WTC11 (cell line): ENCODE measurements around the gene WNT7A. TPM values are rescaled to one million over a fixed set of nuclear protein-coding genes. Genes with fewer than 3 reads are reported as not detected.

Experiments
- ATAC-seq: fragments of 200-7000 bp; cut with Tn5 transposase; 2 replicates; pipeline ENCODE4 v1.10.0; 2021; ENCODE audit warnings: mild to moderate bottlenecking, moderate library complexity
- CTCF ChIA-PET: fragments of 300-600 bp; sonication (Branson Sonifier 250); formaldehyde crosslinking; loops from one replicate; lab custom pipeline; 2021; ENCODE audit warnings: antibody characterized with exemption; lab: Charles Lee
- POLR2A ChIA-PET: fragments of 350-600 bp; sonication (Branson Sonifier 250); formaldehyde crosslinking; loops from one replicate; lab custom pipeline; 2021; ENCODE audit warnings: antibody characterized with exemption; lab: Charles Lee
- DNase-seq: peaks from one replicate; pipeline ENCODE4 v3.0.0; 2021; ENCODE audit warnings: low spot score
- H3K27ac Mint-ChIP-seq: 2 replicates; pipeline ENCODE4 v1.8.0; 2021; ENCODE audit warnings: mixed read lengths
- H3K27me3 Mint-ChIP-seq: 2 replicates; pipeline ENCODE4 v1.8.0; 2021; ENCODE audit warnings: low read depth, mild to moderate bottlenecking, moderate library complexity, mixed read lengths
- H3K36me3 Mint-ChIP-seq: 2 replicates; pipeline ENCODE4 v1.8.0; 2021; ENCODE audit warnings: mixed read lengths
- H3K4me1 Mint-ChIP-seq: 2 replicates; pipeline ENCODE4 v1.8.0; 2022; ENCODE audit warnings: mixed read lengths
- H3K4me3 Mint-ChIP-seq: 2 replicates; pipeline ENCODE4 v1.8.0; 2021; ENCODE audit warnings: mild to moderate bottlenecking, moderate library complexity, mixed read lengths
- H3K9me3 Mint-ChIP-seq: 2 replicates; pipeline ENCODE4 v1.8.0; 2021; ENCODE audit warnings: mixed read lengths
- ATF1 ChIP-seq: sonication (generic); formaldehyde crosslinking; IDR thresholded peaks from 2 replicates; pipeline ENCODE4 v1.8.1; 2023; ENCODE audit warnings: mild to moderate bottlenecking, moderate library complexity, missing genetic modification reagents
- FOXJ3 ChIP-seq: sonication (generic); formaldehyde crosslinking; IDR thresholded peaks from 2 replicates; pipeline ENCODE4 v1.9.0; 2021; ENCODE audit warnings: missing genetic modification reagents, mild to moderate bottlenecking, borderline replicate concordance
- FOXK1 ChIP-seq: sonication (generic); formaldehyde crosslinking; IDR thresholded peaks from 2 replicates; pipeline ENCODE4 v1.8.0; 2022; ENCODE audit warnings: mild to moderate bottlenecking, moderate library complexity, missing genetic modification reagents
- FOXP1 ChIP-seq: sonication (generic); formaldehyde crosslinking; IDR thresholded peaks from 2 replicates; pipeline ENCODE4 v1.8.0; 2022; ENCODE audit warnings: missing genetic modification reagents, mild to moderate bottlenecking, moderate library complexity, borderline replicate concordance
- GRHL2 ChIP-seq: fragments of 250-450 bp; sonication (Bioruptor Pico); IDR thresholded peaks from 2 replicates; pipeline ENCODE4 v1.8.0; 2022; ENCODE audit warnings: mild to moderate bottlenecking, moderate library complexity; ENCODE audit not compliant: insufficient replicate concordance, severe bottlenecking
- GTF2I ChIP-seq: fragments of 250-450 bp; sonication (Bioruptor Pico); conservative IDR thresholded peaks from 2 replicates; pipeline ENCODE4 v1.4.0; 2021; ENCODE audit warnings: mild to moderate bottlenecking
- IRF1 ChIP-seq: sonication (generic); formaldehyde crosslinking; IDR thresholded peaks from 2 replicates; pipeline ENCODE4 v1.8.0; 2023; ENCODE audit warnings: missing genetic modification reagents
- MXD4 ChIP-seq: fragments of 250-450 bp; sonication (Bioruptor Pico); IDR thresholded peaks from 2 replicates; pipeline ENCODE4 v1.8.0; 2021; ENCODE audit warnings: mild to moderate bottlenecking, moderate library complexity, borderline replicate concordance
- OVOL2 ChIP-seq: fragments of 250-450 bp; sonication (Bioruptor Pico); IDR thresholded peaks from 2 replicates; pipeline ENCODE4 v1.9.0; 2021; ENCODE audit warnings: mild to moderate bottlenecking, borderline replicate concordance
- PRRX2 ChIP-seq: fragments of 250-450 bp; sonication (Bioruptor Pico); IDR thresholded peaks from 2 replicates; pipeline ENCODE4 v1.8.0; 2021; ENCODE audit warnings: mild to moderate bottlenecking
- SOX15 ChIP-seq: fragments of 250-450 bp; sonication (Bioruptor Pico); IDR thresholded peaks from 2 replicates; pipeline ENCODE4 v1.9.0; 2021; ENCODE audit warnings: mild to moderate bottlenecking
- STAT6 ChIP-seq: sonication (generic); formaldehyde crosslinking; conservative IDR thresholded peaks from 2 replicates; pipeline ENCODE4 v1.8.1; 2023; ENCODE audit warnings: mild to moderate bottlenecking, low read depth, missing genetic modification reagents, moderate library complexity
- TP53 ChIP-seq: sonication (generic); formaldehyde crosslinking; IDR thresholded peaks from 2 replicates; pipeline ENCODE4 v1.8.1; 2023; ENCODE audit warnings: mild to moderate bottlenecking, missing genetic modification reagents
- USF2 ChIP-seq: sonication (generic); formaldehyde crosslinking; IDR thresholded peaks from 2 replicates; pipeline ENCODE4 v1.8.1; 2023; ENCODE audit warnings: mild to moderate bottlenecking, missing genetic modification reagents, moderate library complexity
- ZNF219 ChIP-seq: sonication (generic); formaldehyde crosslinking; IDR thresholded peaks from 2 replicates; pipeline ENCODE4 v1.8.0; 2023; ENCODE audit warnings: missing genetic modification reagents, mild to moderate bottlenecking, borderline replicate concordance
- ZNF263 ChIP-seq: sonication (generic); formaldehyde crosslinking; IDR thresholded peaks from 2 replicates; pipeline ENCODE4 v1.8.1; 2022; ENCODE audit warnings: low read depth, mild to moderate bottlenecking, moderate library complexity, missing genetic modification reagents
- ZNF281 ChIP-seq: sonication (generic); formaldehyde crosslinking; IDR thresholded peaks from 2 replicates; pipeline ENCODE4 v1.8.0; 2023; ENCODE audit warnings: mild to moderate bottlenecking, missing genetic modification reagents
- ZNF317 ChIP-seq: sonication (generic); formaldehyde crosslinking; IDR thresholded peaks from 2 replicates; pipeline ENCODE4 v1.8.1; 2023; ENCODE audit warnings: low read depth, mild to moderate bottlenecking, moderate library complexity, missing genetic modification reagents, borderline replicate concordance
- ZNF416 ChIP-seq: fragments of 250-450 bp; sonication (Bioruptor Pico); IDR thresholded peaks from 2 replicates; pipeline ENCODE4 v1.9.0; 2021; ENCODE audit warnings: mild to moderate bottlenecking, inconsistent platforms
- ZNF512 ChIP-seq: sonication (generic); formaldehyde crosslinking; IDR thresholded peaks from 2 replicates; pipeline ENCODE4 v1.8.1; 2022; ENCODE audit warnings: missing genetic modification reagents, borderline replicate concordance
- ZNF532 ChIP-seq: fragments of 250-450 bp; sonication (Bioruptor Pico); IDR thresholded peaks from 2 replicates; pipeline ENCODE4 v1.9.0; 2021; ENCODE audit warnings: mild to moderate bottlenecking, borderline replicate concordance
- ZNF671 ChIP-seq: fragments of 250-450 bp; sonication (Bioruptor Pico); IDR thresholded peaks from 2 replicates; pipeline ENCODE4 v1.8.0; 2021; ENCODE audit warnings: mild to moderate bottlenecking
- total RNA-seq: library from RNA; stranded (reverse); gene quantifications from 3 replicates; pipeline ENCODE4 v1.2.3, GENCODE V29; 2021

Gene WNT7A
- total RNA-seq, 1 experiment from 2014 or later: 0.04 TPM

GRCh38 chr3:13877911-13878280 is 2.0 kb downstream of the WNT7A start (continued):
- TF ChIP-seq USF2 (CRISPR knock-in tag) (no peak), SOX15 (CRISPR knock-in tag) (no peak), GRHL2 (no peak), ZNF317 (no peak)

- H3K36me3 Mint-ChIP-seq: no peaks in the 10 kb centered on the region
- no peak for DNase-seq
- TF ChIP-seq ATF1 (no peak), STAT6 (CRISPR knock-in tag) (no peak), GTF2I (CRISPR knock-in tag) (no peak), ZNF671 (CRISPR knock-in tag) (no peak), OVOL2 (CRISPR knock-in tag) (no peak), ZNF263 (no peak), ZNF512 (CRISPR knock-in tag) (no peak), PRRX2 (no peak), ZNF219 (CRISPR knock-in tag) (no peak), ZNF416 (no peak), FOXP1 (CRISPR knock-in tag) (no peak), TP53 (no peak)
- TF ChIP-seq, all 79 proteins: peak for 0
- ChIA-PET CTCF (interaction anchor here (1.0 to 4.2 kb wide), 2 partner anchors 9 to 218 kb away, joined by 3 to 28 read pairs; no protein-coding TSS in a partner anchor), POLR2A (no interaction called here)
- Mint-ChIP-seq H3K9me3 (peaks cover 3% of the 10 kb centered on the region), H3K27me3 (peaks cover 87% of the 10 kb centered on the region), H3K27ac (no peak overlapping the region), H3K4me1 (peaks cover 21% of the 10 kb centered on the region), H3K4me3 (no peak overlapping the region)
- no peak for ATAC-seq
These were observed 3.3 kb downstream of the WNT7A start for GRCh38 chr3:13876451-13877100.

GRCh38 chr3:13874891-13875290 is 5.0 kb downstream of the WNT7A start:
- DNase-seq: no peak
- POLR2A ChIA-PET: no interaction called here
- CTCF ChIA-PET: interaction anchor here (4.2 kb wide), 1 partner anchor 217 kb away, joined by 28 read pairs; no protein-coding TSS in a partner anchor
- no peaks in the 10 kb centered on the region for H3K36me3 Mint-ChIP-seq
- H3K9me3 Mint-ChIP-seq: peaks cover 11% of the 10 kb centered on the region
- peaks cover 80% of the 10 kb centered on the region for H3K27me3 Mint-ChIP-seq
- H3K4me1 Mint-ChIP-seq: peaks cover 21% of the 10 kb centered on the region
- no peak overlapping the region for H3K27ac Mint-ChIP-seq
- no peak for ATAC-seq
- no peak overlapping the region for H3K4me3 Mint-ChIP-seq
- TF ChIP-seq IRF1 (CRISPR knock-in tag) (no peak), FOXJ3 (no peak), ZNF281 (CRISPR knock-in tag) (no peak), ZNF532 (CRISPR knock-in tag) (no peak), FOXK1 (CRISPR knock-in tag) (no peak), MXD4 (CRISPR knock-in tag) (no peak)
